GM21825 (cell line): ENCODE results near the gene DRICH1.
"Not testable (repeated sequence)": the region's sequence is repeated elsewhere in the genome, so short reads cannot be mapped to it uniquely, and the experiment has no call there.

ENCODE experiments used
- ATAC-seq: cut with Tn5 transposase; IDR thresholded peaks from one replicate; pipeline ENCODE4 v1.9.1; 2021; ENCODE audit warnings: mild to moderate bottlenecking, moderate library complexity; ENCODE audit not compliant: unreplicated experiment

Gene DRICH1

DNA sequence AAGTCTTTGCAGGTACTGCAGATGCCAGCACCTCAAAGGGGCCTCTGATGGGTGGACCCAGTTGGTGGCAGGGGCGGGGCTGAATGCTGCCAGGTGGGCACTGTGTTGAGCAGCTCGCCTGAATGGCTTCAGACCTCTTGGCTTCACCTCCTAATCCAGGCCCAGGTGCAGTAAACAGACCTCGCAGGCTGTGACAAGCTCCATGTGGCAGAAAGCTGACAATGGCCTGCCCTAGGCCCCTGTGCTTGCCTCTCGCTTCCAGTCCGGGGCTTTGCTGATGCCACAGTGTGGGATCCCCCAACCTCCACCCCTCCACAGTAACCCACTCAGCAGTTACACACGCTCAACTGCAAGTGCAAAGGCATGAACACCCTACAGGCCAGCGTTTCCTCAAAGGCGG lies 61.4 kb downstream of the DRICH1 start:
- ATAC-seq: no peak

DNA sequence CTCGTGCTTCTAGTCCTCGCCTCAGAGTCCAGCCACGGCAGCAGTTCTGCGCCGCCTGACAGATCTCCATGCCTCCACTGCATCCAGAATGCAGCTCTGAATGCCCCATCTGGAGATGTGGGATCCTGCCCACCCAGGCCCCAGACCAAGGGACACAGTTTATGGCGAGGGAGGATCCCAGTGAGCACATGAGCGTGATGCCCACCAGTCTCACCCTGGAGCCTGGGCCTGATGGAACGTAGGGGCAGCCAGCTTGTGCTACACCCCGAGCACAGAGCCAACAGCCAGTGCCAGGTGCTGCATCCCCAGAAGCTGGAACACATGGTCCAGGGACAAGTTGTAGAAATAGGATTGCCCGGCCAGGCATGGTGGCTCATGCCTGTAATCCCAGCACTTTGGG lies 62.4 kb downstream of the DRICH1 start:
- ATAC-seq: no peak

DNA sequence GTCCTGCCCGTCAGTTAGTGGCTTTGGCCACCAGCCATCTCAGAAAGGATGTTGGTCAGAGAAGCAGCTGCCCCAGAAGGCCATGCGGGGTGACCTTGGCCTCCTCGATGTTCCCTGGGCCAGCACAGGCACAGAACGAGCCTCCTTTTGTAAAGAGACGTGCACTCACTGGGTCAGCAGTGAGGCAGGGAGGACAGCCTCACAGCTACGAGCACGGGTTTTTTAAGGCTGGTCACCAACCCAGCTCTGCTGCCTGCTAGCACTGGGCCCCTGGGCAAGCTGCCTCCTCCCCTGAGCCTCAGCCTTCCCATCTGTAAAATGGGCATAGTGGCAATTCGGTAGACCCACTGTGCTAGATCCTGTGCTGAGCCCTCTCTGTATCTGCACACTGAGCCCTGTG lies 62.8 kb downstream of the DRICH1 start:
- no peak for ATAC-seq

DNA sequence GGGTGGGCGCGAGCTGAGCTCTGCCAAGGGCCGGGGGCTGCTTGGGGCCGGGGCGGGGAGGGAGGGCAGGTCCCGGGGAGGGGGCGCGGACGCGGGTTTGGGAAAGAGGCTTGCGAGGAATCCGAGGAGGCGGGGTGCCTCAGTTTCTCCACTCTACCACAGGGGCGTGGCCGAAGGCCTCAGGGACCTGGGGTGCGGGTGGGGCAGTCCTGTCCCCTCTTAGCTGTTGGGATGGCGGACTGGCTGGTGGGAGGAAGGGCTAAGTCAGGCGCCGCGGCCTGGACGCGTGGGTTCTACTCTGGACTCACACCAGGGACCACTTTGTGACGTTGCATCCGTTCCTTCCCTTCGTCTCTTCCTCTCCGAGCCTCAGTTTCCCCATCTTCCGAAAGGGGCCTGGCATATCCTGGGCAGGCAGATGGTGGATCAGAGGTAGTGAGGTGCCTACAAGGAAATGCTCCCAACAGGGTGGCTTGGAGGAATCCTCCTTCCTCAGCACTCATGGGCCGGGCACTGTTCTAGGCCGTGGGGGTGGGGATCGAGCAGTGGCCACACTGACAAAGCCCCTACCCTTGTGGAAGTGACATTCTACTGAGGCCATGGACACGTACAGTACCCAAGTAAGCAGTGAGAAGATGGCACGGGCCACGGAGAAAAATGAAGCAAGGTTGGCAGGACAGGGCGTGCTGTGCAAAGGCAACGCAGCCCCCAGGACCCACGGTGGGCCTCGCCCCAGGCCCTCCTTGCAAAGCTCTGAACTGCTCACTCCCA lies 65.2 kb downstream of the DRICH1 start:
- ATAC-seq: no peak

DNA sequence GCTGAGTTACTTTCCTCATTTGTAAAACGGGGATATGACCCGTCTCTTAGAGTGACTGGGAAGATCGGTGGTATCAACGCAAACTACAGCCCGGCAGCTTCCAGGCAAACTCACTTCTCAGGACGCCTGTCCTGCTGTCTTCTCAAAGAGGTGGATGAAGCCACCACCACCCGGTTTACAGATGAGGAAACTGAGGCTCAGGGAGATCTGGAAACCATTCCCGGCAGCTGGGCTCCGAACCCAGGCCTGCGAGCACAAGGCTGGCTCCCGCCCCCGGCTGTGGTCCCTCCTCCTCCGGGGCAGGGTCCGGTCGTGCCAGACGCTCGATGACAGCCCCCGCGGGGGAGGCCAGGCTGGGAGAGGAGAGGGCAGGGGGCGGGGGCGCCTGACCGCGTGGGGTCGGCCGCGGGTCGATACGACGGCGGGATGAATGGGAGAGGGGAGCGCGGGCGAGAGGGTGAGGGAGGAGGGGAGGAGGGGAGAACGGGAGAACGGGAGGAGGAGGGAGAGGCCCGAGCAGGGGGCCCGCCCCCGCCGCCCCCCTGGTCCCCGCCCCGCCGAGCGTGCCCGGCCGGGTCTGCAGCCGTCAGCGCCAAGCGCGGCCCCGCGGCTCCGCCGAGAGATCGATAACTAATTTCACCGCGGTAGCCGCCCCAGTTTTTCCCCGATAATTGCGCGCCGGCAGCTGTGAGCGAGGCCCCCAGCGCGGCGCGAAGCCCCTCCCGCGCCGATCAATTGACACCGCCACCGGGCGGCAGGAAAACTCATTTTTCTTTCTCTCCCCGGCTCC lies 66.0 kb downstream of the DRICH1 start:
- no peak for ATAC-seq

DNA sequence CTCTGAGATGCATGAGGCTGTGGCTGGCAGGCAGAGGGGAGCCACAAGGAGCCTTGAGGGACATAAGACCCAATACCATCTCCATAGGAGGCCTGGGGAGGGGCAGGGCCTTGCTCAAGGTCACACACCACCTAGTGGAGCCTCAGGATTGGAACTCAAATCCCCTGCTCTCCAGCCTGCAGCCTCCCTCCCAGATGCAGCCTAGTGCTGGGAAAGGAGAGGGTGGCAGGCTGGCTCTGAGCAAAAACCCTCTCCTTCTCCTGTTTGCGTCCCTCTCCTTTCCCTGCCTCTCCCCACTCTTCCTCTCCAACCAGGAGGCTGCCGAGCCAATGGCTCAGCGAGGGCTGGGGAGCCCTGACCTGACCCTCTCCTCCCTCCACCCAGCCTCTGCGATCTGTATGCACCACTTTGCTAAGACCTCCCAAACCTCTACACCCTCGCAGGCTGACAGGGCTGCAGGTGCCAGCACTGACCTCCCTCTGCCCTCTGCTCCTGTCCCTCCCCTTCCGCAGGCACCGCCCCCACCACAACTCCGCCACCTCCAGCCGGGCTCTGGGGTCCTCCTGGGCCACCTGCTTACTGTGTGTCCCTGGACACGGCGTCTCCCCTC lies 66.7 kb downstream of the DRICH1 start:
- ATAC-seq: no peak

DNA sequence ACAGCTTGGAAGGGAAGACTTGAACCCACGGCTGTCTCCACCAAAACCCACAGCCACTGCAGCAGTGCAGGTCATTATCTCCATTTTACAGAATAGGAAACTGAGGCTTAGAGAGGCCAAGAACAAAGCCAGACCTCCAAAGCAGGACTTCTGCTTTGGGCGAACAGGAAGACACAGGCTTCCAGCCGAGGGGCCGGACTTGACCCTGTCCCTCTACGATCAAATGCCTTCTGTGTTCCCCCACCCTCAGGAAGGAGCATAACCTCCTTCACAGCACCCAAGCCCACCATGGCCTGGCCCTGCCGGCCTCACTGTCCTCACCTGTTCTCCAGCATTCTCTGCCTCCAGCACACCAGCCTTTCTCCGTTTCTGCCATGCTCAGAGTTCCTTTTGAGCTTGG lies 67.8 kb downstream of the DRICH1 start:
- ATAC-seq: no peak

DNA sequence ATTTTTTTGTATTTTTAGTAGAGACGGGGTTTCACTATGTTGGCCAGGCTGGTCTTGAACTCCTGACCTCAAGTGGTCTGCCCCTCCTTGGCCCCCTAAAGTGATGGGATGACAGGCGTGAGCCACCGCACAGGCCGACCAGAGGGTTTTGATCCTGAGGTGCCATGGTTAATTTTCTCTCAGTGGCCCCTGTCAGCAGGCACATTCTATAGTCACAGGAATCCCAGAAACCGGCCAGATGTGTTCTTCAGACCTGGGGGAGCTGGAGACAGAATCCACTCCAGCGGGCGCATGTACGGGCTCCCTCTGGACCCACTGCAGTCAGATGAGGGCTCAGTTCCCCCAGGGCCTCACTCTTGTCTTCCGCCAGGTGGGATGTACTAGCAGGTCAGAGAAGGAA lies 69.0 kb downstream of the DRICH1 start:
- no peak for ATAC-seq

DNA sequence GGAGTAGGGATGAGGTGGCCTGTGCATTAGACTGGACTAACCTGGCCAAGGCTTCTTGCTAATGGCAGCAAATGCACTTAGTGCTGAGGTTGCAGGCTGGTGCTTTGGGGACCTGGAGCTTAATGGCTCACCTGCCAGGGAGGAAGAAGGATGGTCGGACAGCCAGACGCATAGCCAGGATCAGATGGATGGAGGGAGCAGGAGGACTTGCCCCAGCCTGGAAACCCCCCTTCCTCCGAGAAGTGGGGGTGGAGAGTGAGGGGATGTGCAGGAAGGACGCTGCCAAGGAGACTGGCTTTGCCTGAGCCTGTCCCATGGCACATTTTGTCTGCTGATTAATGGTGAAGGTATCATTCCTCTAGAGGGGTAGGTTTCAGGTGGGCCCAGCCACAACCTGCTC lies 69.9 kb downstream of the DRICH1 start:
- ATAC-seq: no peak

DNA sequence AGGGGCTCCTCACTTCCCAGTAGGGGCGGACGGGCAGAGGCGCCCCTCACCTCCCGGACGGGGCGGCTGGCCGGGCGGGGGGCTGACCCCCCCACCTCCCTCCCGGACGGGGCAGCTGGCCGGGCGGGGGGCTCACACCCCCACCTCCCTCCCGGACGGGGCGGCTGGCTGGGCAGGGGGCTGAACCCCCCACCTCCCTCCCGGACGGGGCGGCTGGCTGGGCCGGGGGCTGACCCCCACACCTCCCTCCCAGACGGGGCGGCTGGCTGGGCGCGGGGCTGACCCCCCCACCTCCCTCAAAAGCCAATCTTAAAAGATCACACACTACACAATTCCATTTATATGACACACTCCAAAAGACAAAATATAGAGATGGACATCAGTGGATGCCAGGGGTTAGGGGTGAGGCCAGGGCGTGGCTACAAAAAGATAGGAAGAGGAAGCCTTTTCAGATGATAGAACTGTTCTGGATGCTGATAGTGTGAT lies 71.1 kb downstream of the DRICH1 start:
- ATAC-seq: not testable (repeated sequence)

DNA sequence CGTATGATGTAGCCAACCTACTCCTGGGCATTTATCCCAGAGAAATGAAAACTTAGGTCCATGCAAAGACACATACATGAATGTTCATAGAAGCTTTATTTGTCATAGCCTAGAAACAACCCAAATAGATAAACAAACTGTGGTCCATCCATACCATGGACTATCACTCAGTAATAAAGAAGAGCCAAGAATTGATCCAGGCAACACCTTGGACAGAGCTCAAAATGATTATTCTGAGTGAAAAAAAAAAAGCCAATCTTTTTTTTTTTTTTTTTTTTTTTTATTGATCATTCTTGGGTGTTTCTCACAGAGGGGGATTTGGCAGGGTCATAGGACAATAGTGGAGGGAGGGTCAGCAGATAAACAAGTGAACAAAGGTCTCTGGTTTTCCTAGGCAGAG lies 71.9 kb downstream of the DRICH1 start:
- ATAC-seq: not testable (repeated sequence)
